KOPT-K1 (cell line): ENCODE measurements around the gene CPXM1.

Experiments
- H3K27ac ChIP-seq: fragments of 200-600 bp; sonication (generic); 2 replicates; pipeline ENCODE4 v1.5.1; 2016; ENCODE audit warnings: antibody characterized with exemption, mild to moderate bottlenecking, low read depth, low read length; ENCODE audit not compliant: poor library complexity, severe bottlenecking
- H3K36me3 ChIP-seq: fragments of 200-600 bp; sonication (generic); 2 replicates; pipeline ENCODE4 v1.5.1; 2017; ENCODE audit warnings: antibody characterized with exemption, mild to moderate bottlenecking, low read length, moderate library complexity; ENCODE audit not compliant: insufficient read depth
- H3K9me3 ChIP-seq: fragments of 200-600 bp; sonication (generic); 2 replicates; pipeline ENCODE4 v1.5.1; 2017; ENCODE audit warnings: antibody characterized with exemption, low read length, mild to moderate bottlenecking; ENCODE audit not compliant: insufficient read depth, poor library complexity, severe bottlenecking

CPXM1 gene

DNA sequence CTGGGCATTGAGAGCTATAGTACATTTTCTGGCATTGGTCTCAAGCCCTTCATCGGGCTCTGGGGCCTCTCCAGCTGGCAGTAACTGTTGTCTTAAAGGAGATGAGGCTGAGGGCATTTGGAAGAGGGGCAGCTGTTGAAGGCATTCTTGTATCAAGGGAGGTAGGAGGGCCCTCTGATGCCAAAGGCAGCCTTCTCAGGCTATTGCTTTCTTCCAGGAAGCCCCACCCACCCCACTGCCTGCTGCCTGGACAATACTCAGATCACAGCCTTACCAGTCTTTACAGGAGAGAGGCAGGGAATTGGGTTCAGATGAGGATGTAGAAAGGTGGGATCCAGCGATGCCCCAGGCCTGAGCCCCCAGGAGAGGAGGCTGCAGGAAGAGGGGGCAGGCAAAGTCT, 46.0 kb downstream of the CPXM1 start:
- Histone ChIP-seq H3K9me3 (no peaks in the 10 kb centered on the region), H3K36me3 (no peaks in the 10 kb centered on the region), H3K27ac (no peak overlapping the region)

DNA sequence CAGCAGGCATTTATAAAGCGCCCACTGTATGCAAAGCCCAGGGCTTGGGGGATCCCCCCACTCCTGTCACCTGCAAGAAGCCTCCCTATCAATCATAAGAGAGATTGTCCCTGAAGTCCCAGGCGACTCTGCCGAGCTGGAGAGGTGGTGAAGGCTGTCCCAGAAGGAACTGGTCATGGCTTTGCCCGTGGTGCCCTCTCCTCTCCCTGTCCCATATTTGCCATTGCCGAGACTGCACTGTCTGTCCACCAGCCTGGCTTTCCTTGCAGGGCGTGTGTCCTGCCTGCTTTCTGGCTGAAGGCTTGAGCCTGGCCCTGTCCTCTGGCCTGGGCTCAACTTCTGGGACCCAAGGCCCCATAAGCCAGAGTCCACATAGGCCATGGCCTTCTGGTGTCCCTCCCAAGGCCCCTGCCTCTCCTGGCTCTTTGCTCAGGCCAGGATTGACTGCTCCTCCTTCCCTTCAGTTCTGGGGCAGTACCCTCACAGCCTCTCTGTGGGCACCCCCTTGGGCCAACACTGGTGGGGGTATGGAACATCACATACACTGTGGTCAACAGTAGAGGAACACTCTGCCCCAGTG, 46.9 kb downstream of the CPXM1 start:
- no peak overlapping the region for H3K27ac ChIP-seq
- H3K36me3 ChIP-seq = no peaks in the 10 kb centered on the region
- no peaks in the 10 kb centered on the region for H3K9me3 ChIP-seq

DNA sequence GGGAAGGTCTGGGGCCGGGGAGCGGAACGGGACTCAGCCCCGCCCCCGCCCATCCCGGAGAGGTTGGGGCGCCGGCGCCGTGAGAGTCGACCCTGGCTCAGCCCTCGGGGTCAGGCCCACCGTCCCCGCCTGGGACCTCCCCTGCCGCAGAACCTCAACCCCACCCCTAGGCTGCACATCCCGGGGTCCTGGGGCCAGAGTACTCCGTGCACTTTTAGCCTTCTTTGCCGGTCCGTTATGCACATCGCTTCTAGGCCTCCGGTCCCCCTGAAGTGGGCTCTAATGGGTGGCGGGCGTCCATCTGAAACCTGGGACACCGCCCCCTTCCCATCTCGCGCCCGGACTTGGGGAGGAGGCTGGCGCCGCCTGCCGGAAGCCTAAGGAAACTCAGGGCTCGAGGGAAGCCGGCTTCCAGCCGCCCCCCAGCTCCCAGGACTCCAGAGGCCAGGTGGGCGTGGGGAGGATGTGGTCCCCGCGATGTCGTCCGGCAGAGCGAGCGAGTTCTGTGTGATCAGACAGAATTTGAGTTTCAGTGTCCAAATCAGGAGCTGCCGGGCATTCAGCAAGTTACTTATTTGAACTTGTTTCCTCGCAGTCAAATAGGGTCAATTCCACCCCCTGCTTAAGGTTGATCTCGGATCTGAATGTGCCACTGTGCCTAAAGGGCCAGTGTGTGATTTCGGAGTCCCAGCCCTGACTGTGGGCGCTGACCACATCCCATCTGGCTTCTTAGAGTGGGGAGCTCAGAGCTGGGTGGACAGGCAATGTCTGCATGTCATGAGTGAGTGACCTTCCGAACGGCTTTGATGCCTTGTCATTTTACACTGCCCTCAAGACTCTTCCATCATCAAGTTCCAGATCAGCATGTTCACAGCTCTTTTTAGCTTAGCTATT, 47.6 kb downstream of the CPXM1 start:
- Histone ChIP-seq H3K27ac (no peak overlapping the region), H3K9me3 (no peaks in the 10 kb centered on the region), H3K36me3 (no peaks in the 10 kb centered on the region)

DNA sequence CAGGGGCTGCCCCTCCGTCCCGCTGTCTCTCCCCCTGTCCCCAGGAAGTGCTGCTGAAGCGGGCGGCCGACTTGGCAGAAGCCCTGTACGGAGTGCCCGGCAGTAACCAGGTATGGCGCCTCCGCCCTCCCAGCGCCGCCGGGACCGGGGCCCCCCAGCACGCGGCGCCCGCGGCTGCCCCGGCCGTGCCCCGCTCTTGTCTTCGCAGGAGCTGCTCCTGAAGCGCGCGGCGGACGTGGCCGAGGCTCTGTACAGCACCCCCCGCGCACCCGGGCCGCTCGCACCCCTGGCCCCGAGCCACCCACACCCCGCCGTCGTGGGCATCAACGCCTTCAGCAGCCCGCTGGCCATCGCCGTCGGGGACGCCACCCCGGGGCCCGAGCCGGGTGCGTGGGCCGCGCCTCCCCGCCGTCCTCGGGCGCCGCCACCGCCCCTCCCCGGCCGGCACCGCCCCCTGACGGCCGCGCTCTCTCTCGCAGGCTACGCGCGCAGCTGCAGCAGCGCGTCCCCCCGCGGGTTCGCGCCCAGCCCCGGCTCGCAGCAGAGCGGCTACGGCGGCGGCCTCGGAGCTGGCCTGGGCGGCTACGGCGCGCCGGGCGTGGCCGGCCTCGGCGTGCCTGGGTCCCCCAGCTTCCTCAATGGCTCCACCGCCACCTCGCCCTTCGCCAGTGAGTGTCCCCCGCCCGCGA, 48.4 kb downstream of the CPXM1 start:
- Histone ChIP-seq H3K9me3 (no peaks in the 10 kb centered on the region), H3K27ac (no peak overlapping the region), H3K36me3 (no peaks in the 10 kb centered on the region)

DNA sequence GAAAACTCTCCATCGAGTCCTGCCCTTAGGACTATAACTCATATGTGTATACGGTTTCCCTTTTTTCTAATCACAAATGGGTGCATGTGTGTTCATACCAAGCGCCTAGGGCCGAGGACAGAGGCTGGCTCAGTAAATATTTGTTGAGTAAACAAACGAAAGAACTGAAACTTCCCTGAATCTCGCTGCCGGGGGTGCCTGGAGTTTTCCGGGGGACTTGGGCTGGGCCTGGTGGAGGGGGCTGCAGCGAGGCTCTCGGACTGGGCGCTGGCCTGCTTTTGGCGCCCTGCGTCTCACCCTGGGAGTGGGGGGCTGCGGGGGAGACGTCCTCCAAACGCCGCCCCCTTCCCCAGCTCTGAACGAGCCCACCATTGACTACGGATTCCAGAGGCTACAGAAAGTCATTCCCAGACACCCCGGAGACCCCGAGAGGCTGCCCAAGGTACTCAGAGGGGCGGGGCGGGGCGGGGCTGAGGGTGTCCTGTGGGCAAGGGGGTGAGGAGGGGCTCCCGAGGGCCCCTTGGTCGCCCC, 49.0 kb downstream of the CPXM1 start:
- Histone ChIP-seq H3K27ac (no peak overlapping the region), H3K36me3 (no peaks in the 10 kb centered on the region), H3K9me3 (no peaks in the 10 kb centered on the region)

DNA sequence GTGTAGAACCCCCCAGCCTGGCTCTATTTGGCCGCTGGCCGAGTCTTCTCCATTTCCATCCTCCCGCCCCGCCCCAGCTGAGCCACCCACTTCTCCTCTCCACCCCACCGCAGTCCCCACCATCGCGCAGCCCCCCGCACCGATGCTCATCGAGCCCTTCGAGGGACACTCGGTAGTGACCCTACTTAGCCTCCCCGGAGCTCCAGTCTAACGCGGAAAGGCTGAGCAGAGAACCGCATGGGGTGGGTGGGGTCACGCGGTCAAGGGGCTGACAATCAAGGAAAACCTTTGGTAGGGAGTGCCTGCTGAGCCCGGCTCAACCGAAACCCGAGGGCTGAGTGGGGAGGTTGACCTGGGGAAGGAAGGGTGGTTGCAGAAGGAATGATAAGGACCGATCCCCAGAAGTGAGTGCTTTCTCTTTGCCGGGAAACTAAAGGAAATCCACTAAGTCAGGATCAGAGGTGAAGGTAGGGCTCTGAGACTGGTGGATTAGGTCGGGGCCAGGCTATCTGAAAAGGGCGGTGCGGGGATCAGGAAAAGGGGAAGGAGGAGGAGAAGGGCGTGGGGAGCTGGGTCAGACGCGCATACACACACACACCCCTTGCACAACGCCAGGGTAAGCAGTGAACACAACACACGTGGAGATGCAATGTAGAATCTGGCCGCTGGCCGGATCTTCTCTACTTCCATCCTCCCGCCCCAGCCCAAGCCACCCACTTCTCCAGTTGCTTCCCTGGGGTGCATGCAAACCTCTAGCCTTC, 49.8 kb downstream of the CPXM1 start:
- Histone ChIP-seq H3K27ac (no peak overlapping the region), H3K36me3 (no peaks in the 10 kb centered on the region), H3K9me3 (no peaks in the 10 kb centered on the region)

DNA sequence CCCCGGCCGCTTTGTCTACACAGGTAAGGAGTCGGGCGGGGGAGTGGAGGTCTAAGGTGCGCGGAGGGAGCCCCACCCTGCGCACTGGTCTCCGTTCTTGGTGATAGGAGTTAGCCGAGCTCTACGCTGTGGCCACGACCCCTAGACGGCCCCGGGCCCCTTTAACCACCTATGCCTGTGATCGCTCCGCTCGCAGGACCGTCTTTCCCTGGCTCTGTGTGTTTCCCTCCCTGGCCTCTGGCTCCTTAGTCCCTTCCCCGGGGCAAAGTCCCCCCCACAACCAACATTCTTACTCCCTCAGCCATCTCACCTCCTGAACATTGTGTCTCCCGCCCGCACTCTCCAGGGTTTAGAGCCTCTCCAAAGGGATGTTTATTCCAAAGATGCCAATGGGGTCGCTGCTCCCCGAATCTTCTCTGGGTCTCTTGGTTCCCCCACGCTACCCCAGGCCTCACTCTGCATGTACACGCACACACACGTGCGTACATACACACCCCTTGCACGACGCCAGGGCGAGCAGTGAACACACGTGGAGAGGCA, 50.4 kb downstream of the CPXM1 start:
- Histone ChIP-seq H3K27ac (no peak overlapping the region), H3K36me3 (no peaks in the 10 kb centered on the region), H3K9me3 (no peaks in the 10 kb centered on the region)

DNA sequence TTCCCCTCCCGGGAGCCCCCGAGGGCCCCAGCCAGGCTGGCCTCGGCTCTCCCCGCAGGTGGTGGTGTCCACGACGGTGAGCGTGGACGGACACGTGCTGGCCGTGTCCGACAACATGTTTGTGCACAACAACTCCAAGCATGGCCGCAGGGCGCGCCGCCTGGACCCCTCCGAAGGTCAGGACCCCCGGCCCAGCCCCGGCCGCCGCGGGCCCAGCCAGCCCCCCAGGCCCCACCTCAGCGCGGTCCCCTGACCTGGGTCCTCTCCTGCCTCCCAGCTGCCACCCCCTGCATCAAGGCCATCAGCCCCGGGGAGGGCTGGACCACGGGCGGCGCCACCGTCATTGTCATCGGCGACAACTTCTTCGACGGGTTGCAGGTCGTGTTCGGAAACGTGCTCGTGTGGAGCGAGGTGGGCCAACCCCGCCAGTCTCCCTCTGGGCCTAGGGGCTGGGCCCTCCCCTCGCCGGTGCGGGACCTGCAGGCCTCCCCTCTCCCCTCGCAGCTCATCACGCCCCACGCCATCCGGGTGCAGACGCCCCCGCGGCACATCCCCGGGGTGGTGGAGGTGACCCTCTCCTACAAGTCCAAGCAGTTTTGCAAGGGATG, 51.0 kb downstream of the CPXM1 start:
- Histone ChIP-seq H3K9me3 (no peaks in the 10 kb centered on the region), H3K27ac (no peak overlapping the region), H3K36me3 (no peaks in the 10 kb centered on the region)

DNA sequence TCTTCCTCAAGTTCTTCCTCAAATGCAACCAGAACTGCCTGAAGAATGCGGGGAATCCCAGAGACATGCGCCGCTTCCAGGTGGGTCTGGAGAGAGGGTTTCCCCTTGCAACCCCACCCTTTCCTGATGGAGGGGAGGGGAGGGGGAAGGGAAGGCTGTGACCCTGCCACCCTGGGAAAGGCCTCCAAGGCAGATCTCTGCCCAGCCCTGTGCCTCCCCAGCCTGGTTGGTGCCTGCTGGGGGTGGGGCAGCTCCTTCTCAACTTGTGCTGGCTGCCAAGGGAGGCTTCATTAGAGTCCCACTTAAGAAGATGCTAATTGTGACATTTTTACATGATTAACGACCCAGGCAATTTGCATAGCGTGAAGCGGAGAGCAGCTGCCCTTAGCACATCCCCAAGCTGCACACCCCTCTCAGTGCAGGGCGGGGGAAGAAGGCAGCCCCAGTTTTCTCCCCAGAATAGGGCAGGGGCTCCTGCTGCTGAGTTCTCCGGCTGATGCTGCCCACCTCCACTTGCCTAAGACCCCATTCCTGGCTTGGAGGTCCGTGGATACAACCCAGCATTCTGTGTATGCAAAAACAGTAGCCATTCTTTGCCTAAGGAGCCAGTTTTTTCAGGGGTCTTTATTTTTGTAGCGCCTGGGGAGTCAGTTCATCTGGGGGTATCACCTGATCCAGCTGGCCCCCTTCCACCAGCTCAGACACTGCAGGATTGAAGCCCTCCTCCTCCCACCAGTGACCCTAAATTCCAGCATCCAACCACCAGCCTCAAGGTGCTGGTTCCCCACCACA, 51.7 kb downstream of the CPXM1 start:
- H3K36me3 ChIP-seq = no peaks in the 10 kb centered on the region
- H3K27ac ChIP-seq = no peak overlapping the region
- H3K9me3 ChIP-seq = no peaks in the 10 kb centered on the region

DNA sequence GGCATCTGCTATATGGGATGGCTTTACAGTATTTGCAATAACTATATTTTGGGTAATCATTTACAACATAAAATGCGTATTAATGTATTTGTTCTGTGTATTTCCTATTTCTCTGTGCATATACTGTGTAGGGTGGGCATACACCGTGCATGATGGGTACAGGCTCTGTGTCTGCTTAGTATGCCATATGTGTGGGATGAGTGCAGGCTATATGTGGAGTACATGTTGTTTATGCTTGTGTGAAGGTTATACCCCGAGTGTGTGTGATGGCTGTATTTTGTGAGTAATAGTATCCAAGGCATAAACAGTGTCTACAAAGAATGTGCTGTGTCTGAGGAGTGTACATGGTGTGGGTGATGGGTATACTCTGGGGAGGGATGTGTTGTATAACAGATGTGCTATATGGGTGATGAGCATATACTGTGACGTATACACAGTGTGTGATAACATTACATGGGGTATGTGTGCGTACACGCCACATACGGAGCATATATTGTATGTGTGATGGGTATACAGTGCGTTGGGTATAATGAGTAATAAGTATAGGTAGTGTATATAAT, 52.7 kb downstream of the CPXM1 start:
- Histone ChIP-seq H3K27ac (no peak overlapping the region), H3K9me3 (no peaks in the 10 kb centered on the region), H3K36me3 (no peaks in the 10 kb centered on the region)

DNA sequence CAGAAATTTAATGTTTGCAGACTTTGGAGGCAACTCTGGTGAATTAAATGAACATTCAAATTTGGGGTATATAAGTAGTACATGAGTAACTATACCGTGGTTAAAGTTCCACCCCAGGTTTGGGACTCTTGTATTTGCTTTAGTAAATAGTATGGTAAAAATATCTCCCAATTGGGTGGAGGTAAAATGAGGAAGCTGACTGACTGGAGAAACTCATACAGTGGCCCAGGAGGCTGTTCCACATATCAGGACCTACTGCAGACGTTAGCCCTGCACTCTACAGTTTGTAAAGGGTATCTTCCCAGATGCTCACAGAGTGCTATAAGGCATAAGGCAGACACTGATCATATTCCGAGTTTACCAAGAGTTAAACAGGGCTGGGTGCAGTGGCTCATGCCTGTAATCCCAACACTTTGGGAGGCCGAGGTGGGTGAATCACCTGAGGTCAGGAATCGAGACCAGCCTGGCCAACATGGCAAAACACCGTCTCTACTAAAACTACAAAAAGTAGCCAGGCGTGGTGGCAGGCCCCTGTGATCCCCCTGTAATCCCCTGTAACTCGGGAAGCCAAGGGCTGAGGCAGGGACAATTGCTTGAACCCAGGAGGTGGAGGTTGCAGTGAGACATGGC, 53.7 kb downstream of the CPXM1 start:
- Histone ChIP-seq H3K27ac (no peak overlapping the region), H3K36me3 (no peaks in the 10 kb centered on the region), H3K9me3 (no peaks in the 10 kb centered on the region)

DNA sequence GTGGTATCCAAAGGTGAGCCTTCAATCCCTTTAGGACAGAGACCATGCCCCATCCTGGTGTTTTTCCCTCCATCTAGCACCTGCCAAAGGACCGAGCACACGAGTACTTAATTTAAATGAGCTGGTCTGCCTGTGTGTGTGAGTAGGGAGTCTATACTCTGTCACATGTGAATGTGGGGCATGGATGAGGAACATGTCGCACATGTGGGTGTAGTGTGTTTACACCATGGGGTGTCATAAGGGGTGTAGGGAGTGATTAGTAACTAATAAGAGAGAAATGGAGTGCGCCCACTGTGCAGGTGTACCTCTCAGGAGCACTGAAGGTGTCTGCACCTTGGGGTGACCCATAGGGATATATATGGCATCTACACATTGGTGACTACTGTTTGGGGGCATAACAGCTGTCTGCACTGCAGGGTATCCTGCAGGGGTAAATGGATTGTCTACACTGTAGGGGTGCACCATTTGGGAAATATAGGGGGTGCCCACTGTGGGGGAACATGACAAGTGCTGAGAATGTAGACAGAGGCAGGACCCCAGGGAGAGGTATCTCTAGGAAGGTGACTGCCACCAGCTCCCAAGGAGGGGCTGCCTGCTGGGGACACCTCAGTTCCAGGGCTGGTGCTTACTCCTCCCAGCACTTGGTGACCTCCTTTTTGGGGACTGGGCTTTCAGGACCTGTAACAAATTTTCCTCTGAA, 54.3 kb downstream of the CPXM1 start:
- H3K36me3 ChIP-seq = no peaks in the 10 kb centered on the region
- no peaks in the 10 kb centered on the region for H3K9me3 ChIP-seq
- no peak overlapping the region for H3K27ac ChIP-seq
